IMR-90 (cell line): ENCODE measurements around the gene MZB1. TPM values are rescaled to one million over a fixed set of nuclear protein-coding genes. Genes with fewer than 3 reads are reported as not detected.

Source experiments
- ATAC-seq: fragments of 200-7000 bp; cut with Tn5 transposase; 2 replicates; pipeline ENCODE4 v1.9.1; 2020; ENCODE audit warnings: low read depth, mild to moderate bottlenecking, moderate library complexity
- BruUV-seq: library from RNA; stranded (reverse); fragments of 400-500 nt; replicated peaks from 2 replicates; lab custom pipeline; 2021; lab: Mats Ljungman, UMichigan
- CTCF ChIA-PET: fragments of 300-600 bp; formaldehyde crosslinking; extraction: SDS; loops from one replicate; lab custom pipeline; 2021; ENCODE audit warnings: antibody characterized with exemption; lab: Yijun Ruan, JAX
- POLR2A ChIA-PET: fragments of 300-600 bp; sonication (Branson Sonifier 250); formaldehyde crosslinking; loops from one replicate; lab custom pipeline; 2022; ENCODE audit warnings: antibody characterized with exemption; ENCODE audit not compliant: unreplicated experiment; lab: Charles Lee
- DNase-seq: peaks from one replicate; pipeline ENCODE4 v3.0.0; 2013
- H2AFZ ChIP-seq: replicated peaks from 2 replicates; pipeline ENCODE3; 2013; ENCODE audit warnings: low read length, mild to moderate bottlenecking; ENCODE audit not compliant: poor library complexity
- H2AK5ac ChIP-seq: 2 replicates; pipeline ENCODE4 v1.6.1; 2013; ENCODE audit warnings: low read depth, low read length, inconsistent platforms
- H2AK9ac ChIP-seq: replicated peaks from 2 replicates; pipeline ENCODE3; 2013; ENCODE audit warnings: mild to moderate bottlenecking, low read depth, low read length, moderate library complexity; ENCODE audit not compliant: poor library complexity
- H2BK120ac ChIP-seq: 2 replicates; pipeline ENCODE4 v1.6.1; 2013; ENCODE audit warnings: low read depth, low read length, inconsistent platforms
- H2BK15ac ChIP-seq: 3 replicates; pipeline ENCODE4 v1.6.1; 2013; ENCODE audit warnings: low read depth, low read length, inconsistent platforms
- H2BK20ac ChIP-seq: 2 replicates; pipeline ENCODE4 v1.6.1; 2013; ENCODE audit warnings: low read depth, mild to moderate bottlenecking, inconsistent platforms, low read length, moderate library complexity
- H2BK5ac ChIP-seq: 2 replicates; pipeline ENCODE4 v1.6.1; 2013; ENCODE audit warnings: mild to moderate bottlenecking, low read depth, low read length, inconsistent platforms; ENCODE audit not compliant: poor library complexity, severe bottlenecking
- H3K14ac ChIP-seq: replicated peaks from 2 replicates; pipeline ENCODE4 v1.6.1; 2013; ENCODE audit warnings: low read depth, low read length, inconsistent platforms
- H3K18ac ChIP-seq: 2 replicates; pipeline ENCODE4 v1.6.1; 2013; ENCODE audit warnings: low read depth, low read length, control low read depth
- H3K23ac ChIP-seq: 2 replicates; pipeline ENCODE4 v1.6.1; 2013; ENCODE audit warnings: low read depth, low read length, inconsistent platforms
- H3K27ac ChIP-seq: 2 replicates; pipeline ENCODE4 v1.5.1; 2013; ENCODE audit warnings: mild to moderate bottlenecking, control low read depth, low read length; ENCODE audit not compliant: insufficient read depth
- H3K27me3 ChIP-seq: 2 replicates; pipeline ENCODE4 v1.6.1; 2013; ENCODE audit warnings: low read length; ENCODE audit not compliant: control insufficient read depth, insufficient read depth
- H3K36me3 ChIP-seq: 2 replicates; pipeline ENCODE4 v1.6.1; 2013; ENCODE audit warnings: low read length, mixed read lengths; ENCODE audit not compliant: control insufficient read depth, insufficient read depth
- H3K4ac ChIP-seq: 2 replicates; pipeline ENCODE4 v1.6.1; 2013; ENCODE audit warnings: low read depth, low read length, inconsistent platforms
- H3K4me1 ChIP-seq: 2 replicates; pipeline ENCODE4 v1.6.1; 2013; ENCODE audit warnings: low read length, mixed read lengths; ENCODE audit not compliant: control insufficient read depth, insufficient read depth
- H3K4me2 ChIP-seq: 2 replicates; pipeline ENCODE4 v1.6.1; 2013; ENCODE audit warnings: low read depth, mild to moderate bottlenecking, control low read depth, low read length, moderate library complexity
- H3K4me3 ChIP-seq: 2 replicates; pipeline ENCODE4 v1.5.1; 2013; ENCODE audit warnings: low read depth, mild to moderate bottlenecking, control low read depth, low read length, moderate library complexity; ENCODE audit not compliant: insufficient read depth
- H3K56ac ChIP-seq: 2 replicates; pipeline ENCODE4 v1.6.1; 2013; ENCODE audit warnings: low read length, inconsistent platforms; ENCODE audit not compliant: insufficient read depth; ENCODE audit errors: extremely low read depth
- H3K79me1 ChIP-seq, 2 experiments: 2 replicates each; pipeline ENCODE4 v1.6.1; 2013; ENCODE audit warnings: low read length in 2 of 2, inconsistent platforms in 1 of 2, low read depth in 1 of 2
- H3K9ac ChIP-seq: 2 replicates; pipeline ENCODE4 v1.6.1; 2013; ENCODE audit warnings: low read depth, low read length, control low read depth
- H3K9me1 ChIP-seq: 2 replicates; pipeline ENCODE4 v1.6.1; 2013; ENCODE audit warnings: low read length, inconsistent platforms; ENCODE audit not compliant: insufficient read depth
- H3K9me3 ChIP-seq: 2 replicates; pipeline ENCODE4 v1.6.1; 2013; ENCODE audit warnings: low read length; ENCODE audit not compliant: control insufficient read depth, insufficient read depth
- H4K20me1 ChIP-seq: 2 replicates; pipeline ENCODE4 v1.6.1; 2013; ENCODE audit warnings: low read length, inconsistent platforms; ENCODE audit not compliant: insufficient read depth
- H4K5ac ChIP-seq: 2 replicates; pipeline ENCODE4 v1.6.1; 2013; ENCODE audit warnings: mild to moderate bottlenecking, low read depth, low read length, control low read depth
- H4K8ac ChIP-seq, 2 experiments: 2 replicates each; pipeline ENCODE4 v1.6.1; 2013; ENCODE audit warnings: low read depth in 2 of 2, low read length in 2 of 2, control low read depth in 1 of 2, inconsistent platforms in 1 of 2
- H4K91ac ChIP-seq: 2 replicates; pipeline ENCODE4 v1.6.1; 2013; ENCODE audit warnings: low read depth, low read length, inconsistent platforms; ENCODE audit not compliant: insufficient read depth
- BHLHE40 ChIP-seq: fragments of 150-350 bp; IDR thresholded peaks from 2 replicates; pipeline ENCODE4 v1.6.1; 2016; ENCODE audit warnings: mild to moderate bottlenecking, low read depth, low read length
- CEBPB ChIP-seq: IDR thresholded peaks from 2 replicates; pipeline ENCODE4 v1.6.1; 2012; ENCODE audit warnings: low read depth, low read length, improper control_type of control experiment
- MAFK ChIP-seq: IDR thresholded peaks from 2 replicates; pipeline ENCODE4 v1.6.1; 2012; ENCODE audit warnings: low read depth, low read length, improper control_type of control experiment
- MAZ ChIP-seq: IDR thresholded peaks from 2 replicates; pipeline ENCODE4 v1.6.1; 2012; ENCODE audit warnings: low read depth, mild to moderate bottlenecking, low read length, improper control_type of control experiment, moderate library complexity, borderline replicate concordance
- NFE2L2 ChIP-seq: fragments of 150-350 bp; IDR thresholded peaks from 2 replicates; pipeline ENCODE4 v1.6.1; 2016; ENCODE audit warnings: low read depth, mild to moderate bottlenecking, low read length
- POLR2A ChIP-seq: IDR thresholded peaks from 2 replicates; pipeline ENCODE4 v1.6.1; 2012; ENCODE audit warnings: mild to moderate bottlenecking, low read depth, low read length
- RAD21 ChIP-seq: IDR thresholded peaks from 2 replicates; pipeline ENCODE4 v1.6.1; 2012; ENCODE audit warnings: low read length, improper control_type of control experiment
- RCOR1 ChIP-seq: IDR thresholded peaks from 2 replicates; pipeline ENCODE4 v1.6.1; 2012; ENCODE audit warnings: mild to moderate bottlenecking, low read length, improper control_type of control experiment; ENCODE audit not compliant: insufficient replicate concordance
- RFX5 ChIP-seq: IDR thresholded peaks from 2 replicates; pipeline ENCODE4 v1.8.0; 2012; ENCODE audit warnings: low read depth, mild to moderate bottlenecking, low read length, moderate library complexity
- SMC3 ChIP-seq: fragments of 150-350 bp; IDR thresholded peaks from 2 replicates; pipeline ENCODE4 v1.6.1; 2016; ENCODE audit warnings: low read depth, mild to moderate bottlenecking, antibody characterized with exemption, low read length, moderate library complexity
- WGBS, 2 experiments: methylation state at CpG; one replicate each; pipeline versions ENCODE4 v1.1.5 to v1.1.7; 2013; ENCODE audit warnings: missing lambda C conversion rate in 2 of 2; ENCODE audit not compliant: insufficient read length in 1 of 2; ENCODE audit errors: extremely low coverage in 2 of 2; 5-methylcytosine and 5-hydroxymethylcytosine counted together
- dilution Hi-C: fragments of 300-500 bp; cut with HindIII; formaldehyde crosslinking; loops from one replicate; pipeline ENCODE4 v1.14.3; 2018; ENCODE audit warnings: low sequenced_read_pairs; ENCODE audit not compliant: unreplicated experiment
- in situ Hi-C: fragments of 300-500 bp; cut with MboI; formaldehyde crosslinking; loops from 3 replicates; pipeline ENCODE4 v1.14.3; 2019; ENCODE audit warnings: low sequenced_read_pairs, inconsistent platforms, mixed read lengths
- intact Hi-C: fragments of 100-400 bp; cut with micrococcal nuclease; formaldehyde crosslinking; loops from 2 replicates; pipeline ENCODE4 v1.10.0; 2022
- polyA plus RNA-seq, 3 experiments: library from polyadenylated mRNA; depleted of rRNA; stranded (reverse); fragments of >200 nt; gene quantifications; 2 replicates each; pipeline ENCODE4 v1.2.3, GENCODE V29; 2012; ENCODE audit warnings: low replicate concordance in 1 of 3
- total RNA-seq: library from RNA; depleted of rRNA; stranded (reverse); fragments of >200 nt; gene quantifications from 2 replicates; pipeline ENCODE4 v1.2.3, GENCODE V29; 2012
- TF ChIP-seq, protein P1 (sequence below): fragments of 150-350 bp; IDR thresholded peaks from 2 replicates; pipeline ENCODE4 v1.6.1; 2017; ENCODE audit warnings: mild to moderate bottlenecking, antibody characterized with exemption, low read length, low read depth
- TF ChIP-seq, protein P2 (sequence below): fragments of 150-350 bp; IDR thresholded peaks from 2 replicates; pipeline ENCODE4 v1.6.1; 2016; ENCODE audit warnings: low read depth, mild to moderate bottlenecking, low read length, moderate library complexity, borderline replicate concordance
- TF ChIP-seq, protein P3 (sequence below): conservative IDR thresholded peaks from 2 replicates; pipeline ENCODE4 v1.5.1; 2012; ENCODE audit warnings: mild to moderate bottlenecking, low read depth, low read length, improper control_type of control experiment

Gene MZB1
- total and polyA plus RNA-seq, 2 of the 4 experiments (the other 2 are of a cell fraction), result not detected

DNA sequence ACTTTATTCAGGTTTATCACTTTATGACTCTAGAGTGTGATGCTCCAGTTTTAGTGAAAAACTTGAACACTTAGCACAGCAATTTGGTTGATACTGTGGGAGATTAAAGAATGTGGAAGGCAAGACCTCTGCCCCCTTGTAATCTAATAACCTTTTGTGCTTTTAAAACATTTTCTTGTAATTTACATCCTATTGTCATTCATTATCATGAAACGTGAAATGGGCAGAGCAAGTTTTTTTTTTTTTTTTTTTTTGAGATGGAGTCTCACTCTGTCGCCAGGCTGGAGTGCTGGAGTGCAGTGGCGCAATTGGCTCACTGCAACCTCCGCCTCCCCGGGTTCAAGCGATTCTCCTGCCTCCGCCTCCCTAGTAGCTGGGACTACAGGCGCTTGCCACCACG is 46.2 kb downstream of the MZB1 start:
- H4K20me1 ChIP-seq, result peaks cover 69% of the 10 kb centered on the region
- POLR2A ChIA-PET, result no interaction called here
- no peak overlapping the region for H2AK5ac ChIP-seq
- no CpG with 5 or more reads among the region's 9 CpGs for WGBS, 2 experiments
- DNase-seq, result no peak
- H3K9me3 ChIP-seq, result no peaks in the 10 kb centered on the region
- peak overlapping the region; percentile 91 for H3K4me2 ChIP-seq
- no peaks in the 10 kb centered on the region for H3K36me3 ChIP-seq
- in situ Hi-C loops, result no loop called here
- intact Hi-C loops, result no loop called here
- H3K4ac ChIP-seq, result no peak overlapping the region
- H4K8ac ChIP-seq, result no peak overlapping the region
- TF ChIP-seq, protein P1, sequence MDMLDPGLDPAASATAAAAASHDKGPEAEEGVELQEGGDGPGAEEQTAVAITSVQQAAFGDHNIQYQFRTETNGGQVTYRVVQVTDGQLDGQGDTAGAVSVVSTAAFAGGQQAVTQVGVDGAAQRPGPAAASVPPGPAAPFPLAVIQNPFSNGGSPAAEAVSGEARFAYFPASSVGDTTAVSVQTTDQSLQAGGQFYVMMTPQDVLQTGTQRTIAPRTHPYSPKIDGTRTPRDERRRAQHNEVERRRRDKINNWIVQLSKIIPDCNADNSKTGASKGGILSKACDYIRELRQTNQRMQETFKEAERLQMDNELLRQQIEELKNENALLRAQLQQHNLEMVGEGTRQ, result no peak
- TF ChIP-seq SMC3 (no peak), RAD21 (no peak), CEBPB (no peak), RFX5 (no peak), NFE2L2 (no peak), RCOR1 (no peak), MAFK (no peak), POLR2A (no peak), MAZ (no peak), BHLHE40 (no peak)
- TF ChIP-seq, protein P2, sequence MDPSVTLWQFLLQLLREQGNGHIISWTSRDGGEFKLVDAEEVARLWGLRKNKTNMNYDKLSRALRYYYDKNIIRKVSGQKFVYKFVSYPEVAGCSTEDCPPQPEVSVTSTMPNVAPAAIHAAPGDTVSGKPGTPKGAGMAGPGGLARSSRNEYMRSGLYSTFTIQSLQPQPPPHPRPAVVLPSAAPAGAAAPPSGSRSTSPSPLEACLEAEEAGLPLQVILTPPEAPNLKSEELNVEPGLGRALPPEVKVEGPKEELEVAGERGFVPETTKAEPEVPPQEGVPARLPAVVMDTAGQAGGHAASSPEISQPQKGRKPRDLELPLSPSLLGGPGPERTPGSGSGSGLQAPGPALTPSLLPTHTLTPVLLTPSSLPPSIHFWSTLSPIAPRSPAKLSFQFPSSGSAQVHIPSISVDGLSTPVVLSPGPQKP, result no peak
- TF ChIP-seq, protein P3, sequence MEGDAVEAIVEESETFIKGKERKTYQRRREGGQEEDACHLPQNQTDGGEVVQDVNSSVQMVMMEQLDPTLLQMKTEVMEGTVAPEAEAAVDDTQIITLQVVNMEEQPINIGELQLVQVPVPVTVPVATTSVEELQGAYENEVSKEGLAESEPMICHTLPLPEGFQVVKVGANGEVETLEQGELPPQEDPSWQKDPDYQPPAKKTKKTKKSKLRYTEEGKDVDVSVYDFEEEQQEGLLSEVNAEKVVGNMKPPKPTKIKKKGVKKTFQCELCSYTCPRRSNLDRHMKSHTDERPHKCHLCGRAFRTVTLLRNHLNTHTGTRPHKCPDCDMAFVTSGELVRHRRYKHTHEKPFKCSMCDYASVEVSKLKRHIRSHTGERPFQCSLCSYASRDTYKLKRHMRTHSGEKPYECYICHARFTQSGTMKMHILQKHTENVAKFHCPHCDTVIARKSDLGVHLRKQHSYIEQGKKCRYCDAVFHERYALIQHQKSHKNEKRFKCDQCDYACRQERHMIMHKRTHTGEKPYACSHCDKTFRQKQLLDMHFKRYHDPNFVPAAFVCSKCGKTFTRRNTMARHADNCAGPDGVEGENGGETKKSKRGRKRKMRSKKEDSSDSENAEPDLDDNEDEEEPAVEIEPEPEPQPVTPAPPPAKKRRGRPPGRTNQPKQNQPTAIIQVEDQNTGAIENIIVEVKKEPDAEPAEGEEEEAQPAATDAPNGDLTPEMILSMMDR, result no peak
- H3K9me1 ChIP-seq, result peaks cover 8% of the 10 kb centered on the region; the same call in 1 of the 2 replicates
- H2BK5ac ChIP-seq, result no peak overlapping the region
- no peak overlapping the region for H3K27ac ChIP-seq
- H3K56ac ChIP-seq, result no peak overlapping the region
- peak overlapping the region; percentile 46; the same call in 1 of the 2 replicates for H3K9ac ChIP-seq
- dilution Hi-C loops, result no loop called here
- BruUV-seq, result no TSS peak
- CTCF ChIA-PET, result no interaction called here
- no peak overlapping the region for H2BK15ac ChIP-seq
- no peak for ATAC-seq
- no peak overlapping the region for H2AK9ac ChIP-seq
- H2BK20ac ChIP-seq, result no peak overlapping the region
- H3K4me1 ChIP-seq, result peaks cover 3% of the 10 kb centered on the region
- peak overlapping the region; percentile 73; the same call in 1 of the 2 replicates for H3K23ac ChIP-seq
- no peak overlapping the region for H3K18ac ChIP-seq
- no peak overlapping the region for H2BK120ac ChIP-seq
- H3K4me3 ChIP-seq, result peak overlapping the region; percentile 76
- peaks cover 0 to 46% of the 10 kb centered on the region in 2 experiments; a peak in 2 of 4 replicates for H3K79me1 ChIP-seq
- no peak overlapping the region for H4K91ac ChIP-seq
- no peak overlapping the region for H2AFZ ChIP-seq
- no peaks in the 10 kb centered on the region for H3K27me3 ChIP-seq
- H4K5ac ChIP-seq, result no peak overlapping the region
- H3K14ac ChIP-seq, result no peak overlapping the region
